Uterine smooth muscle cell (primary cell): ENCODE results near the gene TNFSF13. TPM values are rescaled to one million over a fixed set of nuclear protein-coding genes. Genes with fewer than 3 reads are reported as not detected.

Experiments
- total RNA-seq: library from RNA; depleted of rRNA; stranded (reverse); fragments of >200 nt; gene quantifications from 2 replicates; pipeline ENCODE4 v1.2.3, GENCODE V29; 2014

Gene TNFSF13
- 0.44 and 0.75 TPM in 2 replicates for total RNA-seq

GRCh38 chr17:7558544-7559319 lies at the start of gene TNFSF13:
TSS of gene TNFSF13 (plus strand) at chr17:7558750. CDS start at chr17:7559040, 290 bp downstream.

GRCh38 chr17:7548585-7549400 lies 9.8 kb upstream of the TNFSF13 start, which contains the start of gene TNFSF12:
TSS of gene TNFSF12 (plus strand) at chr17:7549058. CDS start at chr17:7549154, 96 bp downstream.

GRCh38 chr17:7561589-7562207 lies 3.1 kb downstream of the TNFSF13 start, which contains the start of gene SENP3:
TSS of gene SENP3 (plus strand) at chr17:7561919. CDS start at chr17:7563077, 1,158 bp downstream.

GRCh38 chr17:7579001-7579833 lies 20.7 kb downstream of the TNFSF13 start, which contains the start of gene CD68:
TSS of gene CD68 (plus strand) at chr17:7579638. CDS start at chr17:7579678, 40 bp downstream.

GRCh38 chr17:7583253-7584109 lies 24.9 kb downstream of the TNFSF13 start, which contains the start of gene MPDU1:
TSS of gene MPDU1 (plus strand) at chr17:7583852. CDS start at chr17:7583863, 11 bp downstream.

GRCh38 chr17:7589891-7590691 lies 31.5 kb downstream of the TNFSF13 start, which contains the start of gene SOX15:
TSS of gene SOX15 (minus strand) at chr17:7590094. CDS start at chr17:7589676, 418 bp downstream.

Other genes starting within 250 kb of the TNFSF13 start
- 34.6 and 43.2 TPM in 2 replicates for gene GPS2, start 243.4 kb upstream of the TNFSF13 start, total RNA-seq
- gene NEURL4, start 229.4 kb upstream of the TNFSF13 start, total RNA-seq = 24.0 and 32.6 TPM in 2 replicates
- 2.4 and 5.7 TPM in 2 replicates for gene ACAP1, start 222.2 kb upstream of the TNFSF13 start, total RNA-seq
- 6.5 and 9.4 TPM in 2 replicates for gene KCTD11, start 206.6 kb upstream of the TNFSF13 start, total RNA-seq
- gene TMEM95, start 203.6 kb upstream of the TNFSF13 start, total RNA-seq = not detected in 2 replicates
- under 0.01 and 0.66 TPM in 2 replicates for gene TNK1, start 177.7 kb upstream of the TNFSF13 start, total RNA-seq
- 11.4 and 20.5 TPM in 2 replicates for gene PLSCR3, start 164.2 kb upstream of the TNFSF13 start, total RNA-seq
- 69.7 and 102 TPM in 2 replicates for gene TMEM256, start 154.7 kb upstream of the TNFSF13 start, total RNA-seq
- gene NLGN2, start 150.9 kb upstream of the TNFSF13 start, total RNA-seq = 8.2 and 10.7 TPM in 2 replicates
- not detected in 2 replicates for gene SPEM1, start 138.4 kb upstream of the TNFSF13 start, total RNA-seq
- gene SPEM2, start 133.1 kb upstream of the TNFSF13 start, total RNA-seq = not detected in 2 replicates
- gene SPEM3, start 129.9 kb upstream of the TNFSF13 start, total RNA-seq = not detected in 2 replicates
- 1.2 and 2.2 TPM in 2 replicates for gene TMEM102, start 123.3 kb upstream of the TNFSF13 start, total RNA-seq
- 0.77 and 1.7 TPM in 2 replicates for gene FGF11, start 119.2 kb upstream of the TNFSF13 start, total RNA-seq
- 3.4 and 6.6 TPM in 2 replicates for gene CHRNB1, start 113.7 kb upstream of the TNFSF13 start, total RNA-seq
- gene ZBTB4, start 79.1 kb upstream of the TNFSF13 start, total RNA-seq = 14.8 and 24.1 TPM in 2 replicates
- not detected in 2 replicates for gene SLC35G6, start 77.3 kb upstream of the TNFSF13 start, total RNA-seq
- gene POLR2A, start 74.4 kb upstream of the TNFSF13 start, total RNA-seq = 90.6 and 114 TPM in 2 replicates
- gene TNFSF12, start 9.7 kb upstream of the TNFSF13 start, total RNA-seq = 6.1 and 10.0 TPM in 2 replicates
- gene SENP3, start 3.2 kb downstream of the TNFSF13 start, total RNA-seq = 73.1 and 83.8 TPM in 2 replicates
- gene CD68, start 20.9 kb downstream of the TNFSF13 start, total RNA-seq = 12.8 and 16.2 TPM in 2 replicates
- gene MPDU1, start 25.1 kb downstream of the TNFSF13 start, total RNA-seq = 77.5 and 140 TPM in 2 replicates
- 0.12 and 0.33 TPM in 2 replicates for gene SOX15, start 31.3 kb downstream of the TNFSF13 start, total RNA-seq
- gene FXR2, start 56.1 kb downstream of the TNFSF13 start, total RNA-seq = 62.0 and 65.4 TPM in 2 replicates
- 30.0 and 43.9 TPM in 2 replicates for gene SAT2, start 69.1 kb downstream of the TNFSF13 start, total RNA-seq
- 0.11 and 0.37 TPM in 2 replicates for gene SHBG, start 71.4 kb downstream of the TNFSF13 start, total RNA-seq
- not detected in 2 replicates for gene ATP1B2, start 92.2 kb downstream of the TNFSF13 start, total RNA-seq
- gene TP53, start 128.7 kb downstream of the TNFSF13 start, total RNA-seq = 14.9 and 23.9 TPM in 2 replicates
- gene WRAP53, start 129.7 kb downstream of the TNFSF13 start, total RNA-seq = 4.6 and 9.8 TPM in 2 replicates
- 0.11 and 0.12 TPM in 2 replicates for gene EFNB3, start 146.5 kb downstream of the TNFSF13 start, total RNA-seq
- gene DNAH2, start 159.0 kb downstream of the TNFSF13 start, total RNA-seq = 0.22 and 0.37 TPM in 2 replicates